22Rv1 (cell line): ENCODE data around the gene PIK3R5.

Source experiments
- H3K27ac ChIP-seq: fragments of 450-650 bp; 2 replicates; pipeline ENCODE4 v1.5.1; 2017
- CTCF ChIP-seq: fragments of 450-650 bp; IDR thresholded peaks from 2 replicates; pipeline ENCODE4 v1.5.1; 2017; ENCODE audit warnings: mild to moderate bottlenecking
- ZFX ChIP-seq: fragments of 450-650 bp; IDR thresholded peaks from 2 replicates; pipeline ENCODE4 v1.6.1; 2017; ENCODE audit warnings: antibody characterized with exemption, borderline replicate concordance

PIK3R5 gene

GRCh38 chr17:8934346-8934745, 31.2 kb downstream of the PIK3R5 start:
- H3K27ac ChIP-seq = no peak overlapping the region
- TF ChIP-seq ZFX (no peak), CTCF (no peak)

- H3K27ac ChIP-seq = no peak overlapping the region
- TF ChIP-seq ZFX (no peak), CTCF (no peak)
These were observed 34.9 kb downstream of the PIK3R5 start for GRCh38 chr17:8930649-8931048.

- TF ChIP-seq CTCF (no peak), ZFX (no peak)
These were observed 37.2 kb downstream of the PIK3R5 start for GRCh38 chr17:8928347-8928746.

GRCh38 chr17:8927395-8927794, 38.1 kb downstream of the PIK3R5 start:
- H3K27ac ChIP-seq = no peak overlapping the region
- no peak for TF ChIP-seq CTCF
- no peak for TF ChIP-seq ZFX

More at GRCh38 chr17:8928347-8928746, 37.2 kb downstream of the PIK3R5 start:
- no peak overlapping the region for H3K27ac ChIP-seq

DNA sequence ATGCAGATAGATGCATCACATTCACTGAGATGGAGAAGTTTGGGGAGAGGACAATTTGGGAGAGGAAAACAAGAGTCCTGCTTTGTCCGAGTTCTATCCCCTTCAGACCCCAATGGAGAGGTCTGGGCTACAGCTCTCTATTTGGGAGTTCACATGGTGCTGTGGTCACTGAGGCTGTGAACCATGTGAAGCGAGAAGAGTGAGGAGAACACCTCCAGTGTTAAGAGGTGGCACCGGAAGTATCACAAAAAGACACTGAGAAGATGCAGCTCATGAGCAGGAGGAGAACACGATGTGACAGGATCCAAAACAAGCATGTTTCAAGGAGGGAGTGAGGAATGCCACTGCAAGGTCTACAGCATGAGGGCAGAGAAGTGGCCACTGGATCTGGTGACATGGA, 39.7 kb downstream of the PIK3R5 start:
- H3K27ac ChIP-seq = no peak overlapping the region
- TF ChIP-seq ZFX = no peak

DNA sequence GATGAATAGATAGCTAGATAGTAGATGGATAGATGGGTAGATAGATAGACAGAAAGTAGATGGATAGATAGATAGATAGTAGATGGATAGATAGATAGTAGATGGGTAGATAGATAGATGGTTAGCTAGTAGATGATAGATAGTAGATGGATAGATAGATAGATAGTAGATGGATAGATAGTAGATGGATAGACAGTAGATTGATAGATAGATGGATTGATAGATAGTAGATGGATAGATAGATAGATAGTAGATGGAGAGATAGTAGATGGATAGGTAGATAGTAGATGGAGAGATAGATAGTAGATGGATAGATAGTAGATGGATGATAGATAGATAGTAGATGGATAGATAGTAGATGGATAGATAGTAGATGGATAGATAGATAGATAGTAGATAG, 40.4 kb downstream of the PIK3R5 start:
- no peak for TF ChIP-seq ZFX
- no peak overlapping the region for H3K27ac ChIP-seq

- H3K27ac ChIP-seq = no peak overlapping the region
These were observed 40.9 kb downstream of the PIK3R5 start for GRCh38 chr17:8924595-8924994.

DNA sequence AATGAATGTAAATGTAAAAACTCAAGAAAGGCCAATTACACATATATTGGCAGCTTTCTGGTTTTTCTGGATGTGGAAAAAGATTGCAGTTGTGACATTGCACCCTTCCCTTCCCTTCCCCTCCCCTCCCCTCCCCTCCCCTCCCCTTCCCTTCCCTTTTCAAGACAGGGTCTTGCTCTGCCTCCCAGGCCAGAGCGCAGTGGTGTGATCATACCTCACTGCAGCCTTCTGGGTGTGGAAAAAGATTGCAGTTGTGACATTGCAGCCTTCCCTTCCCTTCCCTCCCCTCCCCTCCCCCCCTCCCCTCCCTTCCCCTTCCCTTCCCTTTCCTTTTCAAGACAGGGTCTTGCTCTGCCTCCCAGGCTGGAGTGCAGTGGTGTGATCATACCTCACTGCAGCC, 41.7 kb downstream of the PIK3R5 start:
- H3K27ac ChIP-seq = no peak overlapping the region
- TF ChIP-seq CTCF (no peak), ZFX (no peak)

More at GRCh38 chr17:8924595-8924994, 40.9 kb downstream of the PIK3R5 start:
- TF ChIP-seq CTCF (no peak), ZFX (no peak)
